HepG2 (cell line): ENCODE data around the gene H3-3A. TPM values are rescaled to one million over a fixed set of nuclear protein-coding genes. Genes with fewer than 3 reads are reported as not detected.

Experiments used
- DMAP1 ChIP-seq: IDR thresholded peaks from 2 replicates; pipeline ENCODE4 v1.6.1; 2016
- DPF2 ChIP-seq: sonication (generic); formaldehyde crosslinking; IDR thresholded peaks from 2 replicates; pipeline ENCODE4 v1.4.0; 2020; ENCODE audit warnings: mild to moderate bottlenecking, low read depth, missing genetic modification reagents, borderline replicate concordance
- FOXP4 ChIP-seq: sonication (generic); formaldehyde crosslinking; IDR thresholded peaks from 2 replicates; pipeline ENCODE4 v1.4.0; 2020; ENCODE audit warnings: missing genetic modification reagents
- SRY ChIP-seq: sonication (generic); formaldehyde crosslinking; IDR thresholded peaks from 2 replicates; pipeline ENCODE4 v1.8.0; 2022; ENCODE audit warnings: mild to moderate bottlenecking, missing genetic modification reagents
- ZNF256 ChIP-seq: sonication (generic); formaldehyde crosslinking; conservative IDR thresholded peaks from 2 replicates; pipeline ENCODE4 v1.4.0; 2020; ENCODE audit warnings: missing genetic modification reagents
- ZNF329 ChIP-seq: sonication (generic); formaldehyde crosslinking; IDR thresholded peaks from 2 replicates; pipeline ENCODE4 v1.9.0; 2021; ENCODE audit warnings: low read depth, mild to moderate bottlenecking, missing genetic modification reagents
- ZNF331 ChIP-seq: sonication (generic); formaldehyde crosslinking; IDR thresholded peaks from 2 replicates; pipeline ENCODE4 v1.4.0; 2020; ENCODE audit warnings: missing genetic modification reagents
- ZNF543 ChIP-seq: sonication (generic); formaldehyde crosslinking; IDR thresholded peaks from 2 replicates; pipeline ENCODE4 v1.4.0; 2020; ENCODE audit warnings: mild to moderate bottlenecking, missing genetic modification reagents
- ZNF766 ChIP-seq: sonication (generic); formaldehyde crosslinking; IDR thresholded peaks from 2 replicates; pipeline ENCODE4 v1.5.0; 2020; ENCODE audit warnings: missing genetic modification reagents, borderline replicate concordance
- polyA plus RNA-seq, 8 experiments: library from polyadenylated mRNA; depleted of rRNA in 3 of 8; stranded (reverse) in 7 of 8; unstranded in 1 of 8; fragments of >200 nt; fragmentation: Illumina TruSeq in 4 of 8; extraction: Trizol in 4 of 8; gene quantifications; 2 replicates each; pipeline versions ENCODE4 v1.2.1 to v1.2.3, GENCODE V29; 2011 to 2016; ENCODE audit warnings: low read depth in 4 of 8, missing spikeins in 1 of 8, mixed read lengths in 1 of 8; ENCODE audit not compliant: insufficient read depth in 1 of 8
- total RNA-seq, 5 experiments: library from RNA; depleted of rRNA; stranded (reverse); fragments of >200 nt; fragmentation: Illumina TruSeq; extraction: Trizol; gene quantifications; 2 replicates each; pipeline ENCODE4 v1.2.3, GENCODE V29; 2016; ENCODE audit warnings: low read depth in 1 of 5
- TF ChIP-seq, protein P1 (sequence below): sonication (generic); formaldehyde crosslinking; IDR thresholded peaks from 2 replicates; pipeline ENCODE4 v1.4.0; 2020; ENCODE audit warnings: missing genetic modification reagents
- TF ChIP-seq, protein P2 (sequence below): sonication (generic); formaldehyde crosslinking; IDR thresholded peaks from 2 replicates; pipeline ENCODE4 v1.4.0; 2020; ENCODE audit warnings: missing genetic modification reagents
- TF ChIP-seq, protein P3 (sequence below): sonication (generic); formaldehyde crosslinking; IDR thresholded peaks from 2 replicates; pipeline ENCODE4 v1.4.0; 2020; ENCODE audit warnings: mild to moderate bottlenecking, missing genetic modification reagents

Gene H3-3A
- total and polyA plus RNA-seq, 2 of the 13 experiments (the other 11 are each of a cell fraction or from before 2014, with no cell fraction given), result 221 to 320 TPM

DNA sequence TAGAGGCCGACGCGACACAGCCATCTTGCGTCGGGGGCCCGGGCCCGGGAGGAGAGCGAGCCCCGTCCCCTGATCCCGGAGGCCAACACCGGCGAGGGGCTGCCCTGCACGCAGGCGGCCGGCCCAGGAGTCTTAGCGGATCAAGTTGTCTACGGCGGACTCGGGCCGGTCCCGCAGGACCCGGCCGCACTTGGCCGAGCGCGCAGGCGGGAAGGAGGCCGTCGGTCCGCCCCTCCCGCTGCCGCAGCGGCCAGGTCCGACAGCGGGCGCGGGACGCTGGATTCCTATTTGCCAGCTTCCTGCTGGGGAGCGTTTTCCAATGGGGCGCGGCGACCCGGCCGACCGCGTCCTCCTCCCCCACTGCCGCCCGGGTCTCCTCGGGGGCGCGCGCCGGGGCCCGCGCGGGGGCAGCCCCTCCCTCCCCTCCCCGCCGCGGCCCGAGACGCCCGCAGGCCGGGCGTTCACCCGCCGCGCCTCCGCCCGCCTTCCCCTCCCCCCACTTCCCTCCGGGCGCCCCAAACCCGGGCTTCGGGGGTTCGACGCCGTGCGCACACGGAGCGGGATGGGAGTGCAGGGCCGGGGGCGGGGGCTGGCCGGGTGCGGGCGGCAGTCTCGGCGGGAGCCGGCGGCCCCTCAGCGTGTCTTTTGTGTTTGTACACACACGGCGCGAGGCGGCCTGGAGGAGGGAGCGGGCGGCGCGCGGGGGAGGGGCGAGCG lies 517 bp upstream of the H3-3A start (continued):
- TF ChIP-seq, protein P1, sequence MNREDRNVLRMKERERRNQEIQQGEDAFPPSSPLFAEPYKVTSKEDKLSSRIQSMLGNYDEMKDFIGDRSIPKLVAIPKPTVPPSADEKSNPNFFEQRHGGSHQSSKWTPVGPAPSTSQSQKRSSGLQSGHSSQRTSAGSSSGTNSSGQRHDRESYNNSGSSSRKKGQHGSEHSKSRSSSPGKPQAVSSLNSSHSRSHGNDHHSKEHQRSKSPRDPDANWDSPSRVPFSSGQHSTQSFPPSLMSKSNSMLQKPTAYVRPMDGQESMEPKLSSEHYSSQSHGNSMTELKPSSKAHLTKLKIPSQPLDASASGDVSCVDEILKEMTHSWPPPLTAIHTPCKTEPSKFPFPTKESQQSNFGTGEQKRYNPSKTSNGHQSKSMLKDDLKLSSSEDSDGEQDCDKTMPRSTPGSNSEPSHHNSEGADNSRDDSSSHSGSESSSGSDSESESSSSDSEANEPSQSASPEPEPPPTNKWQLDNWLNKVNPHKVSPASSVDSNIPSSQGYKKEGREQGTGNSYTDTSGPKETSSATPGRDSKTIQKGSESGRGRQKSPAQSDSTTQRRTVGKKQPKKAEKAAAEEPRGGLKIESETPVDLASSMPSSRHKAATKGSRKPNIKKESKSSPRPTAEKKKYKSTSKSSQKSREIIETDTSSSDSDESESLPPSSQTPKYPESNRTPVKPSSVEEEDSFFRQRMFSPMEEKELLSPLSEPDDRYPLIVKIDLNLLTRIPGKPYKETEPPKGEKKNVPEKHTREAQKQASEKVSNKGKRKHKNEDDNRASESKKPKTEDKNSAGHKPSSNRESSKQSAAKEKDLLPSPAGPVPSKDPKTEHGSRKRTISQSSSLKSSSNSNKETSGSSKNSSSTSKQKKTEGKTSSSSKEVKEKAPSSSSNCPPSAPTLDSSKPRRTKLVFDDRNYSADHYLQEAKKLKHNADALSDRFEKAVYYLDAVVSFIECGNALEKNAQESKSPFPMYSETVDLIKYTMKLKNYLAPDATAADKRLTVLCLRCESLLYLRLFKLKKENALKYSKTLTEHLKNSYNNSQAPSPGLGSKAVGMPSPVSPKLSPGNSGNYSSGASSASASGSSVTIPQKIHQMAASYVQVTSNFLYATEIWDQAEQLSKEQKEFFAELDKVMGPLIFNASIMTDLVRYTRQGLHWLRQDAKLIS (CRISPR knock-in tag), result no peak
- TF ChIP-seq, protein P2, sequence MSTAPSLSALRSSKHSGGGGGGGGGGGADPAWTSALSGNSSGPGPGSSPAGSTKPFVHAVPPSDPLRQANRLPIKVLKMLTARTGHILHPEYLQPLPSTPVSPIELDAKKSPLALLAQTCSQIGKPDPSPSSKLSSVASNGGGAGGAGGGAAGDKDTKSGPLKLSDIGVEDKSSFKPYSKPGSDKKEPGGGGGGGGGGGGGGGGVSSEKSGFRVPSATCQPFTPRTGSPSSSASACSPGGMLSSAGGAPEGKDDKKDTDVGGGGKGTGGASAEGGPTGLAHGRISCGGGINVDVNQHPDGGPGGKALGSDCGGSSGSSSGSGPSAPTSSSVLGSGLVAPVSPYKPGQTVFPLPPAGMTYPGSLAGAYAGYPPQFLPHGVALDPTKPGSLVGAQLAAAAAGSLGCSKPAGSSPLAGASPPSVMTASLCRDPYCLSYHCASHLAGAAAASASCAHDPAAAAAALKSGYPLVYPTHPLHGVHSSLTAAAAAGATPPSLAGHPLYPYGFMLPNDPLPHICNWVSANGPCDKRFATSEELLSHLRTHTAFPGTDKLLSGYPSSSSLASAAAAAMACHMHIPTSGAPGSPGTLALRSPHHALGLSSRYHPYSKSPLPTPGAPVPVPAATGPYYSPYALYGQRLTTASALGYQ, result 0 out of 2 replicates have a peak, but pooled peaks have one; percentile 10
- TF ChIP-seq, protein P3, sequence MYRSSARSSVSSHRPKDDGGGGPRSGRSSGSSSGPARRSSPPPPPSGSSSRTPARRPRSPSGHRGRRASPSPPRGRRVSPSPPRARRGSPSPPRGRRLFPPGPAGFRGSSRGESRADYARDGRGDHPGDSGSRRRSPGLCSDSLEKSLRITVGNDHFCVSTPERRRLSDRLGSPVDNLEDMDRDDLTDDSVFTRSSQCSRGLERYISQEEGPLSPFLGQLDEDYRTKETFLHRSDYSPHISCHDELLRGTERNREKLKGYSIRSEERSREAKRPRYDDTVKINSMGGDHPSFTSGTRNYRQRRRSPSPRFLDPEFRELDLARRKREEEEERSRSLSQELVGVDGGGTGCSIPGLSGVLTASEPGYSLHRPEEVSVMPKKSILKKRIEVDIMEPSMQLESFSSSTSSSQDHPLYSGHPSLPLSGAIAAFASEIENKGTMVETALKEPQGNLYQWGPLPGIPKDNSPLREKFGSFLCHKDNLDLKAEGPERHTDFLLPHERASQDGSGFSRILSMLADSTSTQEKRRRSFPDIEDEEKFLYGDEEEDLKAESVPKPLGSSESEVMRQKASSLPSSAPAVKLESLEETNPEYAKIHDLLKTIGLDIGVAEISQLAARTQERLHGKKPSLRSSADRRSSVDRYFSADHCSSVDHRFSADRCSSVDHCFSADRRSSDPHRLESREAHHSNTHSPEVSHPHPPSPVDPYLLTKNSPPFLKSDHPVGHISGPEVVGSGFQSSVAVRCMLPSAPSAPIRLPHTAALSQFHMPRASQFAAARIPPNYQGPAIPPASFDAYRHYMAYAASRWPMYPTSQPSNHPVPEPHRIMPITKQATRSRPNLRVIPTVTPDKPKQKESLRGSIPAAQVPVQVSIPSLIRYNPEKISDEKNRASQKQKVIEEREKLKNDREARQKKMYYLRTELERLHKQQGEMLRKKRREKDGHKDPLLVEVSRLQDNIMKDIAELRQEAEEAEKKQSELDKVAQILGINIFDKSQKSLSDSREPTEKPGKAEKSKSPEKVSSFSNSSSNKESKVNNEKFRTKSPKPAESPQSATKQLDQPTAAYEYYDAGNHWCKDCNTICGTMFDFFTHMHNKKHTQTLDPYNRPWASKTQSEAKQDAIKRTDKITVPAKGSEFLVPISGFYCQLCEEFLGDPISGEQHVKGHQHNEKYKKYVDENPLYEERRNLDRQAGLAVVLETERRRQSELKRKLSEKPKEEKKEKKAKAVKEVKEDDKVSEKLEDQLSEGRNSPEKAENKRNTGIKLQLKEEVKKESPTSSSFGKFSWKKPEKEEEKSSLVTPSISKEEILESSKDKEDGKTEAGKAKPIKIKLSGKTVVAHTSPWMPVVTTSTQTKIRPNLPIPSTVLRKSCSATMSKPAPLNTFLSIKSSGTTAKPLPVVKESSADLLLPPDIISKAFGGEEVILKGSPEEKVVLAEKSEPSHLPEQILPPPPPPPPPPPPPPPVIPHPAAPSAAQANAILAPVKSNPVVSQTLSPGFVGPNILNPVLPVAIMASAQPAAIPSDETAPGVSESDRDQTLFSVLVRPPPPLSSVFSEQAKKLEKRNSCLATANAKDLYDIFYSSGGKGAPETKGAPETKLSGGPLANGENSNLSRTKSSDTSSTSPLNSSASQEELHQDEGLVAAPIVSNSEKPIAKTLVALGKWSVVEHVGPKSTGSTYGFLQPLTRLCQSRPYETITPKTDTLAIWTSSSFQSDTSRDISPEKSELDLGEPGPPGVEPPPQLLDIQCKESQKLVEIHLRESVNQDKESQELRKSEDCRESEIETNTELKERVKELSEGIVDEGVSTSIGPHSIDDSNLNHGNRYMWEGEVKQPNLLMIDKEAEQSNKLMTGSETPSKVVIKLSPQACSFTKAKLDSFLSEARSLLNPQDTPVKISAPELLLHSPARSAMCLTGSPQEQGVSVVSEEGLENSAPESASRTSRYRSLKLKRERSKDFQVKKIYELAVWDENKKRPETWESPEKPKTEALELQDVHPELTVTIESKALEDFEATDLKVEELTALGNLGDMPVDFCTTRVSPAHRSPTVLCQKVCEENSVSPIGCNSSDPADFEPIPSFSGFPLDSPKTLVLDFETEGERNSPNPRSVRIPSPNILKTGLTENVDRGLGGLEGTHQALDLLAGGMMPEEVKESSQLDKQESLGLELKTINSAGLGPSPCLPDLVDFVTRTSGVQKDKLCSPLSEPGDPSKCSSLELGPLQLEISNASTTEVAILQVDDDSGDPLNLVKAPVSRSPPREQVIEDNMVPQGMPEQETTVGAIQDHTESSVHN (CRISPR knock-in tag), result no peak
- TF ChIP-seq ZNF329 (CRISPR knock-in tag) (0 out of 2 replicates have a peak, but pooled peaks have one; percentile 33), ZNF256 (CRISPR knock-in tag) (0 out of 2 replicates have a peak, but pooled peaks have one; percentile 19), ZNF543 (CRISPR knock-in tag) (peak; percentile 29; the same call in 1 of the 2 replicates), ZNF331 (no peak), DPF2 (CRISPR knock-in tag) (no peak), ZNF766 (CRISPR knock-in tag) (no peak), SRY (CRISPR knock-in tag) (peak; percentile 85), FOXP4 (CRISPR knock-in tag) (no peak), DMAP1 (CRISPR knock-in tag) (no peak; the same call in none of the 2 replicates)
